Effector CD8-positive, alpha-beta T cell (primary cell): ENCODE data around the gene ELMO1.

Experiments
- DNase-seq: peaks from one replicate; lab custom pipeline; 2025; lab: John Stamatoyannopoulos, UW
- total RNA-seq, 4 experiments: gene quantifications; one replicate each; lab custom pipeline; 2026; lab: John Stamatoyannopoulos, UW

The ELMO1 gene, protein sequence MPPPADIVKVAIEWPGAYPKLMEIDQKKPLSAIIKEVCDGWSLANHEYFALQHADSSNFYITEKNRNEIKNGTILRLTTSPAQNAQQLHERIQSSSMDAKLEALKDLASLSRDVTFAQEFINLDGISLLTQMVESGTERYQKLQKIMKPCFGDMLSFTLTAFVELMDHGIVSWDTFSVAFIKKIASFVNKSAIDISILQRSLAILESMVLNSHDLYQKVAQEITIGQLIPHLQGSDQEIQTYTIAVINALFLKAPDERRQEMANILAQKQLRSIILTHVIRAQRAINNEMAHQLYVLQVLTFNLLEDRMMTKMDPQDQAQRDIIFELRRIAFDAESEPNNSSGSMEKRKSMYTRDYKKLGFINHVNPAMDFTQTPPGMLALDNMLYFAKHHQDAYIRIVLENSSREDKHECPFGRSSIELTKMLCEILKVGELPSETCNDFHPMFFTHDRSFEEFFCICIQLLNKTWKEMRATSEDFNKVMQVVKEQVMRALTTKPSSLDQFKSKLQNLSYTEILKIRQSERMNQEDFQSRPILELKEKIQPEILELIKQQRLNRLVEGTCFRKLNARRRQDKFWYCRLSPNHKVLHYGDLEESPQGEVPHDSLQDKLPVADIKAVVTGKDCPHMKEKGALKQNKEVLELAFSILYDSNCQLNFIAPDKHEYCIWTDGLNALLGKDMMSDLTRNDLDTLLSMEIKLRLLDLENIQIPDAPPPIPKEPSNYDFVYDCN
- total RNA-seq = 88.8 to 157 (median 125) reads per million in 4 experiments

- DNase-seq = peak; percentile 49
Observed at GRCh38 chr7:37448636-37449361, at the start of gene ELMO1. Gene ELMO1 (minus strand): TSS chr7:37448864. CDS start chr7:37342690, 106,174 bp downstream.

GRCh38 chr7:37497576-37497975 lies 48.9 kb upstream of the ELMO1 start:
- DNase-seq = no peak

DNA sequence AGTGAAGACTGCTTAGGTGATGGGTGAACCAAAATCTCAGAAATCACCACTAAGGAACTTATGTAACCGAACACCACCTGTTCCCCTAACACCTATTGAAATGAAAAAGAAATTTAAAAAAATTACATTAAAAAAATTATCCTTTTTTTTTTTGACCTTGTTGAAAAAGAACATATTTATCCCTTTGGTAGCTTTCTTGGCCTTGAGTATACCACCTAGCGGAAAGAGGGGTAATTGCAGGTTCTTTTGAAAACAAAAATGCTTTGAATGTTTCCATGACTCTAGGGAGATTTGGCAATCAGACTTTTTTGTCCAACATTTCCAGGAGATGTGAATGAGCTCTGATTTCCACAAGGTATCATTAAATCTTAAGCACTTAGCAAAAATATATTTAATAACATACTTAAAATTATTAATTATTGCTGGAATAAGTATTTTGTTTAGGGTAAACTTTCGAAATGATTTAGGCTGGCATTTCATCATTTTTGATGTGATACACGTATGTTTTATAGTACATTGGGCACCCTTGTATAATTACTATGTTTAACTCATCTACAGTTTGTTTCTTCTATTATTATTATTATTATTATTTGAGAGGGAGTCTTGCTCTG lies 47.0 kb upstream of the ELMO1 start:
- DNase-seq = no peak

- no peak for DNase-seq
Observed at GRCh38 chr7:37494926-37495325, 46.3 kb upstream of the ELMO1 start.

- DNase-seq = no peak
Observed at GRCh38 chr7:37493810-37494209, 45.1 kb upstream of the ELMO1 start.

DNA sequence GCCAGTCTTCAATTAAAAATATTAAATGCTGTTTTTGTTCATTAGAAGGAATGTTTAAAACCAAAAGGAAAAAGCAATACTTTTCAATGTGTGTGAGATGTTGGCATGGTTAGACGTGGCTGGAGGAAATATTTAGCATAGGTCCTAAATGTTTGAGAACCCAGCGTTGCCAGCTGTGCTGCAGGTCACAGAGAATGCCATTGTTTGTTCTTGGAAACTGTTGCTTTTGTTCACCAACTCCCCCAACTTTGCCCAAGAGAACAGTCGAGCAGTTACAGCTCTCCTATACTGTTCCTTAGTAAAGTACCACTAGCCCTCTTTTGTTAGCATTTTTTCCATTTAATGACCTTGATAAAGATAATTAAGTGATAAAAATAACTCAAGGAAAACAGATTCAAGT lies 44.5 kb upstream of the ELMO1 start:
- no peak for DNase-seq

DNA sequence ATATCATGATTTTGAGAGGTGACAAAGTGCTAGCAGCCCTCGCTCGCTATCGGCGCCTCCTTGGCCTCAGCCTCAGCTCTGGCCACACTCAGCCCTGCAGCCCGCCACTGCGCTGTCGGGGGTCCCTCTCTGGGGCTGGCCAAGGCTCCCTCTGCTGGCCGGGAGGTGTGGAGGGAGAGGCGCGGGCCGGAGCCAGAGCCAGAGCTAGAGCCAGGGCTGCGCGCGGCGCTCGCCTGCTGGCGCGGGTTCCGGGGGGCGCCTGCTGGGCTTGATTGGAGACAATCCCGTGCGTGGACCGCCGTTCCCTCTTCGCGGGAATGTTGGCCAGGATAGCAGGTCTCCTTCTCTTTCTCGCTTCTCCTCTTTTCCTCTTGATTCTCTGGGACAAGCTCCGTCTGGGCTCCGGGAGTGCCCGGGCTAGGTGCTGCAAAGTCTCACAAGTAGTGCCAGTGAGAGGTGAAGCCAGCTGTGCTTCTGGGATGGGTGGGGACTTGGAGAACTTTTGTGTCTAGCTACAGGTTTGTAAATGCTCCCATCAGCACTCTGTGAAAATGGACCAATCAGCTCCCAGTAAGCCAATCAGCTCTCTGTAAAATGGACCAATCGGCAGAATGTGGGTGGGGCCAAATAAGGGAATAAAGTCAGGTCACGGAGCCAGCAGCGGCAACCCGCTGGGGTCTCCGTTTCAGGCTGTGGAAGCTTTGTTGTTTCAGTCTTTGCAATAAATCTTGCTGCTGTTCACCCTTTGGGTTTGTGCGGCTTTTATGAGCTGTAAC lies 43.4 kb upstream of the ELMO1 start:
- no peak for DNase-seq

DNA sequence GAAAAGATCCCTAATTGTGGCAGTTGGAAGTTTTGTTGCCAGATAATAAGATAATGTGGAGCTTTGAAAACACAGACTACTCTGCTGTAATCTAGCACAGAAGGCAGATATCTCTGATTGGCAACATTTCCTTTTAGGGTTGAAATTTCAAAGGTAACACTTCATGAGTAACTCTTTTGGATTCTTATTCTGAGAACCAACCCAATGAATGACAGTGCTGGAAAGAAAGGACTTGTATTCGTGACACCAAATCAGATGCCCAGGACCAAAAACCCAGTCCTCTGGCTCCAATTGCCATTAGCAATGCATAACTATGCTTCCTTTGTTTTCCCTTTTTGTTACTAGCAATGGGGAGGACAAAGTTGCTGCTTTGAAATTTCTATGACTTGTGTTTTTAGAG lies 41.0 kb upstream of the ELMO1 start:
- DNase-seq = no peak

DNA sequence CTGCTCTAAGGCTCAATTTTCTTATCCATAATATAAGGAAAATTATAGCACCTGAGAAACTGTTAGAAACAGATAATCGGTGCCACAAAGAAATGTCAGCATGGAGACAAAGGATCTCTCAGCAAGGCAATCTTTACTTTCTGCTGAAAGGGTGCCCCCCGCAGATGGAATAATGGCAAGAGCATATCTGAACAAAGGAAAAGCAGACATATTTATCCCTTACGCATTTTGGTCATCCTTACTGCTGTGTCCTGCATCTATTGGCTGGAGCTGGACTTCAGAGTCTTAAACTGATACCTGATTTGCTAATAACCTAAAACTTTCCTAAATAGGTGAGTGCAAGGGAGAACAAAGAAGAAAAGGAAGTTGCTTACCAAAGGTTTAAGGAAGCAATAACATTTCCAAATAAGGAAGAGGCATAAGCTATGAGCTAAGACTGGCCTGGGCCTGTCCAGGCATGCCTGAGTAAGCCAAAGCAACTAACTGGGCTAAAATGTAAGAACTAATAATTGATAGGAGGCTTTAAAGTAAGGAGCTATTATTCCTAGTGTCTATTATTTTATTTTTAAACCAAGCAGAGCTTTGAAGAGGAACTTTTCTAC lies 39.6 kb upstream of the ELMO1 start:
- no peak for DNase-seq

DNA sequence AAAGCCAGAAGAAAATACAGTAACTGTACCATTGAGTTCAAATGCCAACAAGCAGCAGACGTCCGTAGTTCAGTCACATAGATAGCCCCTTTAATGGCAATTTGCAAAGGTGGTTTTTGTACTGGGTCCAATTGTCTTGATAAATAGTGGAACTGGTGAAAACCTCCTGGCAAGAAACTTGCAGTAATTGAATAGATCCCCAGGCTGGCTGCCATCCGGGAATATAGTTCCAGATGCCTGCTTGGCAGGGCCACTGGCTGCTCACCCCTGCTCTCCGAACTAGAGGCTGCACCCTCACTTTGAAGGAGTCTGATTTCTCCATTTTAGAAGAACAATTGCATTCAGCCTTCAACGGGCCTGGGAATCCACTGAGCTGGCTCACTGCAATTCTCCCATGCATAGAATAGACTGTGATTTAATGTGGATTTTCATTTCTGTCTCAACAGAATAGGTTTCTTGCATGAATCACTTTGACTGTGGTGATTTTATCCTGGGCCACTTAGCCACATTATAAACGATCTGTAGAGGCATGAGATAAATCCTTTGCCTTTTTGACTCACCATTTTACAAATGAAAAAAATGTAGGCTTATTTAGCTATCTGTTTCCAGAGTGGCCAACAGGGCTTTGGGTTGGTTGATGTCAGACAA lies 35.9 kb upstream of the ELMO1 start:
- DNase-seq = no peak

- DNase-seq = no peak
Observed at GRCh38 chr7:37483627-37484026, 35.0 kb upstream of the ELMO1 start.

DNA sequence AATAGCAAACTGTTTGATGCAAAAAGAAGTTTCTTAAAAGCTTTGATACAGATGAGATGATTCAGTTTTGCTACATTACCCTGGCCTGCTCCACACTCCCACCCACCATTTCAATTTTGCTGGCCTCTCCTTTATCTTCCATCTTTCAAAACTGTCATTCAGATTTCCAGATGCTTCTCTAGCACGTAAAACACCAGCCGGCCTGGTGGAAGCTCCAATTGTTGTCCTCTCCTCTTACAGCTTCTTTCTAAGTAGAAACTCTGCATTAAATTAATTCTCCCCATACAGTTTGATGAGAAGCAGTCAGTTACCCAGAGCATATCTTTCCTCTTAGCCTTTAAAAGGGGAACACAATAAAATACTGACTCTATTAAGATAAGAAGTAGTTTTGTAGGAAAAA lies 34.3 kb upstream of the ELMO1 start:
- no peak for DNase-seq

GRCh38 chr7:37482505-37482904 lies 33.8 kb upstream of the ELMO1 start:
- no peak for DNase-seq

DNA sequence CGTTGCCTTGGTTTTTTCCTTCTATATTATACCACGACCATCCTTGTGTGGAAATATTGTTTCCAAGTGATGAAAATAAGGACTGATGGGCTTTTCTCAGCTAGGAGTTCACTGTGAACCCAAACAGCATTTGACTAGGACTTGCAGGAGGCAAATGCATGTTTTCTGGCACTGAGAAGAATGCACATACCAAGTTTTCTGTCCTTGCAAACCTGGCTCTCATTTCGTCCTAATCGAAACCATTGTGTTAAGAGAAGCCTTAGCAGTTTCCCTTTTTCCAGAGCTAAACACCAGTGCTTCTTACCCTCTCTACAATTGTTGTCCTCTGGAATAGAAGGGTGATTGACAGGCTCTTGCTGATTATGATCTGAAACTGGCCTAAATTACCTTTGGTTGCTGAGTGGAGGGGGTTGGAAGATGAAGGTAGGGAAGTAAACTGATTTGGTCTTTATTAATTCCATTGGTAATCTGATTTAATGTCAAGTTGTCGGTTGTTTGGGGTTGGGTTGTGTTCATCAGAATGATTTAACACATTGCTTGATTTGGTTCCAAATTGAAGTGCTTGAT lies 33.1 kb upstream of the ELMO1 start:
- no peak for DNase-seq

DNA sequence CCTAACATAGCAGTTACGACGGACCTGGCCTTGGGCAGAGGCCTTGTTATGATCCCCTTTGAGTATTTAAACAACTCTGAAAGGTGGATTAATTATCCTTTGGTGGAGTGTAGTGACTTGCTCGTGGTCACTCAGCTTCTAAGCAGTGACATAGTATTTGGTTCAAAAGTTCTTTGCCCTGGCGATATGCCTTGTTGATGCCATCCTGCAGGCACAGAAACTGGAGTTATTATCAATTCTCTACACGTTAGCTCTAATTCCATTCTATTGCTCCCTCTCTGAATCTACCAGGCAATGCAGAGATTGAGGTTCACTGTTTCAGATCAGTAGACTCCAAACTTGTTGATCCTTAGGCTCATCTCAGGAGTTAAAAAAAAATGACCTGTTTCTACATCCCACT lies 32.5 kb upstream of the ELMO1 start:
- DNase-seq = no peak

GRCh38 chr7:37480041-37481031 lies 31.7 kb upstream of the ELMO1 start:
- DNase-seq = no peak

GRCh38 chr7:37476881-37477450 lies 28.3 kb upstream of the ELMO1 start:
- no peak for DNase-seq

DNA sequence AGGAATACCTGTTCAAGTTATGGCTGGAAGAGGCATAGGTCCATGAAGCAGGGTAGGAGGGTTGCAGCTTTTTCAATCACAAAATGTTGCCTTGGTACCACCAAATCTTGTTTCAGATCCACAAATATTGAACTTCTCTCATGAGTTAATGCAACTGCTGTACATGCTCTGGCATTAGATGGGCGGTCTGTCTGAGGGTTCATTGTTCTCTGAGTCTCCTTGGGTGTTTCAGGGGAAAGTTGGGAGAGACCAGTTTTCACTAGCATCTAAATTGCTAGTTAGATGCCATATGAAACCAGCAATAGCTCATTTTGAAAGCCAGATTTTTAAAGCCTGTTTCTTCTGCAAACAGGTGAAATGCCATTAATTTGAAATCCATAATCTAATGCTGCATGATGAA lies 27.8 kb upstream of the ELMO1 start:
- no peak for DNase-seq
